Measurements from ENCODE around the gene FOLR2.
"Not testable (repeated sequence)": the region's sequence is repeated elsewhere in the genome, so short reads cannot be mapped to it uniquely, and the experiment has no call there.

Gene FOLR2

GRCh38 chr11:72266960-72267359, 50.4 kb downstream of the FOLR2 start:
- DNase-seq (ENCODE audit: low read depth in 1 of 2, low spot score in 1 of 2): not testable (repeated sequence)

- DNase-seq (ENCODE audit: low read depth in 1 of 2, low spot score in 1 of 2): no peak
Observed at GRCh38 chr11:72267956-72268617, 51.5 kb downstream of the FOLR2 start.
